ENCODE data around the gene LCN2.
"Not testable (repeated sequence)": the region's sequence is repeated elsewhere in the genome, so short reads cannot be mapped to it uniquely, and the experiment has no call there.

The LCN2 gene

DNA sequence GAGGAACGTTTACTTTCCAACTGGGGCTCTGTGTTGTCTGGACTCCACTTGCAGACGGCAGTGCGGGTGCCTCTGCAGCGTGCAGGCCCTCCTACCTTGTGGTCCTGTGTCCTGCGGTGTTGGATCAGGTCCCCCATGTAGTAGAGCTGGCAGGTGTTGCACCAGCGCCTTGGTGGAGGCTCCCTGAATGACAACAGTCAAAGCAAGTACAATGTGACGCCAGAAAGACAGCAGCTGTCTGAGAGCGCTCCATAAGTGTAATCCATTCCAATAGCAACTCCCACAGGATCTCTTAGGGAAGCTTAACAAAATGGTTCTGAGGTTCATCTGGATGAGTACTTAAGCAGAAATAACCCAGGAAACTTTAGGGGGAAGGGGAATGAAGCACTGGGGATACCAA, 20.7 kb downstream of the LCN2 start:
- no peak for DNase-seq

DNA sequence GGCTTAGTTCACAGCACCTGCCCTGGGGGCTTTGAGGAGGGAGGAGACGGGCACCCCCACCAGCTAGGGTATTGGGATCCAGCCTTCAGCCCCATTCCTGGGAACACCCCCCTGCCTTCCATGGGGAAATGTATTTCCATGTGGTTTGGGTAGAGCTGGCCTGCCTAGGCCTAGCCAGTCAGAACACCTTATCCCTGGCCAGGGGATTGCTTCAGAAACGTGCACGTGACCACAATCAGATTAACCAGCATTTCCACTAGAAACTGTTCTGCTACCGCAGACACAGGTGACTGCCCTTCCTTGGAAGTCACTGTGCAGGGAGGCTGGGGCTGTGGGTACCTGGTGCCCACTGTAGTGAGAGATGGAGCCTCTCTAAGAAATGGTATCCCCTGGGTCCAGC, 24.8 kb downstream of the LCN2 start:
- no peak for DNase-seq

- DNase-seq = no peak
Measured at GRCh38 chr9:128175102-128175563, 25.9 kb downstream of the LCN2 start.

DNA sequence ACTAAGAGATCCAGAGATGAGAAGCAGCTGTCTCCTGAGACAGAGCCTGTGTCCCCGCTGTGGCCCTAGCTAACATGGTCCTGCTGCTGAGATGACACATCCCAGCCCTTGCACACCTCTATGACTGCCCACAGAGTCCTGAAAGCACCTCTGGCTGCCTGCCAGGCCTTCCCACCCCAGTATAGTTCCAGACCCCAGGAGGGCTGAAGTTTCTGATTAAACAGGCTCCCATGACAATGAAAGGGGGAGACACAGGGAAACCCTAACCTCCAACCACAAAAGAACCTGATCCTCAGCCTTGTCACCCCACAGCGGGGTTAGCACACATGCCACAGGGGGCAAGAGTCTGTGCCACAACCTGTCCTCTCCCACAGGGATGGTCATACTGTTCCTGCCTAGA, 26.5 kb downstream of the LCN2 start:
- no peak for DNase-seq

DNA sequence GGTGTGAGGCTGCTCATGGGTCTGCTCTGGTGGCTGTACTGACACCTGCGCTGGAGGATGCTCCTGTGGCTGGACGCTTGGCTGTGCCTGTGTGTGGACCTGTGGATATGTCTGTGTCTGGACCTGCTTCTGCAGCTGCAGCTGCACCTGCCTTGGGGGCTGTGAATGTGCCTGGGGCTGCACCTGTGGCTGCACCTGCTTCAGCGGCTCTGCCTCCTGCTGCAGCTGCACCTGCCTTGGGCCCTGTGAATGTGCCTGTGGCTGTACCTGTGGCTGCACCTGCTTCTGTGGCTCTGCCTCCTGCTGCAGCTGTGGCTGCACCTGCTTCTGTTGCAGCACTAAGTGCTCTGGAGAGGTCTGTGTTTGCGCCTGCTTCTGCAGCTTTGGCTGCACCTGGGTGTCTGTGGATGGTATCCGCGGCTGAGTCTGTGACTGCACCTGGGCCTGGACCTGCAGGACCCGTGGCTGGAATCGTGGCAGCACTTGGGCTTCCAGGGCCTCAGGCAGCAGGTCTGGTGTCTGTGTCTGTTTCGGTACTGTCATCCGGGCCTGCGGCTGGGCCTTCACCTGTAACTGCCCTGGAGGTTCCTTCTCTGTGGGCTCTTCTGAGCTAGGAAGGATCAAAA, 29.7 kb downstream of the LCN2 start:
- DNase-seq = no peak

DNA sequence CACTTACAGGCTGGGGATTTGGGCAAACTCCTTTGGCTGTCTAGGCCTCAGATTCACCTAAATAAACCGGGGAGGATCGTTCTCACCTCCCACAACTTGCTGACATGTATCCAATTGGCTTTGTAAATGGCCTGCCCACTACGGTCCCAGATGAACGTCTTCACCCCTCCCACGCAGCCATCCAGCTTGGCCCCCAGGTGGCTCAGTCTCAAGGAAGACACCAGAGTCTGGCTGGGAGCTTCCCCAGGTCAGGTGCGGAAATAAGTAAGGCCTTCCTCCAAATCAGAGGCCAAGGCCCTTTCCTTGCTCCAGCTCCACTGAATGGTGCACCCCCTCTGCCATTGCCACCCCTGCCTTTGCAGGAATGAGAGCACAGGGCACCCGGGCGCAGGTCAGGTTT, 30.7 kb downstream of the LCN2 start:
- DNase-seq = no peak

- DNase-seq = no peak
Measured at GRCh38 chr9:128180447-128180846, 31.2 kb downstream of the LCN2 start.

DNA sequence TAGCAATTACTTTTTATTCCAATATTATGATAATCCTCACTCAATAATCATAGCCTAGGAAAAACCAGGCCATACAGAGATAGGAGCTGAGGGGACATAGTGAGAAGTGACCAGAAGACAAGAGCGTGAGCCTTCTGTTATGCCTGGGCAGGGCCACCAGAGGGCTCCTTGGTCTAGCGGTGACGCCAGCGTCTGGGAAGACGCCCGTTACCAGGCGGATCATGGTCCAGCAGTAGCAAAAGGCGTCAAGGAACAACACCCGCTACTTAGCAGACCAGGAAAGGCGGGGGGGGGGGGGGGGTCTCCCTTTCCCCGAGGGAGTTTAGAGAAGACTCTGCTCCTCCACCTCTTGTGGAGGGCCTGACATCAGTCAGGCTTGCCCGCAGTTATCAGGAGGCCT, 32.2 kb downstream of the LCN2 start:
- not testable (repeated sequence) for DNase-seq

- no peak for DNase-seq
Measured at GRCh38 chr9:128182893-128183588, 33.8 kb downstream of the LCN2 start.

- no peak for DNase-seq
Measured at GRCh38 chr9:128185979-128186965, 37.0 kb downstream of the LCN2 start.

DNA sequence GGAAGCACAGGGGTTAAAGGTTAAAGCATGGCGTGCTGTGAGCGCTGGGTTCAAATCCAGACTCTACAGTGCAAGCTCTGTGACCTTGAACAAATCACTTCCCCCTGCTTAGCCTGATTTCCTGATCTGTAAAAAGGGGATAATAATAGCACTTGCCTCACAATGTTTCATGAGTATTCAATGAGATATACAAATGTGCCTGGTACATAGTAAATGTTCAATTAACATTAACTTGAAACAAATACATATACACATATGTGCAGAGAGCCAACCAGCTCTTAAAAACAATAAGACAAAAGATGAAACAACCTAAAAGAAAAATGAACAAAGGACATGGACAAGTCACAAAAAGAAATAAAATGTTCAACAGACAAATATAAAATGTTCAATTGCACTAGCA, 38.1 kb downstream of the LCN2 start:
- no peak for DNase-seq

- no peak for DNase-seq
Measured at GRCh38 chr9:128188209-128188608, 39.0 kb downstream of the LCN2 start.

DNA sequence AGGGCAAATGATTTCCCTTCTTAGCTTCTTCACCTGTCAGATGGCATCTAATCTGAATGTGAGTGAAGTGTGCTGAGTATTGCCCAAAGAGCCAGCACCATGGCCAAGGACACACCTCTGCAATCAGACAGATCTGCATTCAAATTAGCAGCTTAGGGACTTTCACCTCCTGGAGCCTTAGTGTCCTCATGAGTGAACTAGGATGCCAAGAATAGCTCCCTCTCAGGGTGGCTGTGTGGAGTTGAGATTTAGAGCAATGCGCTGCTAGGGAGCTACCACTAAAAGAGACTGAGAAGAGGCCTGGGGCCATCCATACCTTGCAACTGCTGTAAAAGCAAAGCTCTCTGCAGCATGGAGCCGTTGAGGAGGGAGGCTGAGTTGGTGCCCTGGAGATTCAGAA, 40.8 kb downstream of the LCN2 start:
- DNase-seq = no peak

DNA sequence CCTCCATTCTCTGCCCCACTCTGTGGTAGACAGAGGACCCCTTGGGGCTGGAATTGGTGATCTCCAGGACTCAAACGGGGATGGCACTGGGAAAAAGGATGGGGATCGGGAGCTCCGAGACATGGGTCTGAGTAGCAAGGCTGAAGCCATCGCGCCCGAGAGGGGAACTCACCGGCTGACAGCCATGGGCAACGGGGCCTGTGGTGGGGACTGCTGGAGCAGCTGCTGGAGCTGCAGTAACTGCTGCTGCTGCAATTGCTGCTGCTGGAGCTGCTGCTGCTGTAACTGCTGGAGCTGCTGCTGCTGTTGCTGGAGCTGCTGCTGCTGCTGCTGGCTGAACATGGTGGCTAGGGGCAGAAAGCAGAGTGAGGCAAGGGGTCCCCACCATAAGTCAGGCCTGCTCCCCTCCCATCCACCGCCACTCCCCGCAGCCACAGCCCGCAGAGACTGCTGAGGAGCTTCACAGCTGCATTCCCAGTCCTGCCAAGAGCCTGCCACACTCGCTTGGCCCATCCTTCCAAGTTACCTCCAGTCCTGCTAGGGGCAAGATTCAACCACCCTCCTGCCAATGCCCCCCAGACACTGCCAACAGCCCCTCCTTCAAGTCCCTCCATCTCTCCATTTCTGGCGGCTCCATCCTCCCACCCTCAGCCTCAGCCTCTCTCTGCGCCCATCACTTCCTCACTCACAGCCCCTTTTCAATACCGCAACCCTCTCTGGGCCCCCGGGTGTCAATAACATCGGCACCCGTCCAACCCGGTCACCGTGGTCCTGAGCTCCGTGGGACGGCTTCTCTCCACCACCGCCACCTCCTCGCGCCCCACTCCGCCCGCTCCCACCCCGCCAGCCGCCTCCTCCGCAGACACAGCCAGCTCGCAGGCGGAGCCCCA, 41.5 kb downstream of the LCN2 start:
- no peak for DNase-seq

GRCh38 chr9:128191406-128192046, 42.3 kb downstream of the LCN2 start, which contains the start of gene CIZ1:
CIZ1 (minus strand) TSS chr9:128191572; CDS start chr9:128190857, 715 bp downstream.
- peak; percentile 76 for DNase-seq

- DNase-seq = no peak
Measured at GRCh38 chr9:128192601-128193371, 43.5 kb downstream of the LCN2 start.

- DNase-seq = no peak
Measured at GRCh38 chr9:128193469-128194096, 44.3 kb downstream of the LCN2 start.

GRCh38 chr9:128201441-128202369, 52.5 kb downstream of the LCN2 start:
- no peak for DNase-seq

GRCh38 chr9:128202648-128203023, 53.4 kb downstream of the LCN2 start:
- DNase-seq = no peak
